ENCODE data around the gene PDIA4.

Gene PDIA4

DNA sequence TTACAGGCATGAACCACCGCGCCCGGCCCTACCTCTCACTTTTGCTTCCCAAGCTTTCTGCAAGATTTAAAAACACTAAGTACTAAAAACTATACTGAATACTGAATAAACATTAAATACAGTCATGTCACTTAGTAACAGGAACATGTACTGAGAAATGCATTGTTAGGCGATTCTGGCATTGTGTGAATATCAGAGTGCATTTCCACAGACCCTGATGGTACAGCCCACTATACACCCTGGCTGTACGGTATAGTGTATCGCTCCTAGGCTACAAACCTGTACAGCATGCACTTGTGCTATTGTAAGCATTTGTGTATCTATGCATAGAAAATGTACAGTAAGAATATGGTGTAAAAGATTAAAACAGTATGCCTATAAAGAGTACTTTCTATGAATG is 29.1 kb downstream of the PDIA4 start:
- Histone ChIP-seq H3K36me3 (ENCODE audit: low read length) (no peaks in the 10 kb centered on the region), H3K9me2 (replicated peaks; ENCODE audit: insufficient read depth, low read length) (no peaks in the 10 kb centered on the region), H3K4me3 (ENCODE audit: insufficient read depth, low read length, poor library complexity, severe bottlenecking) (no peak overlapping the region), H3K4me2 (ENCODE audit: low read depth, low read length, poor library complexity, severe bottlenecking) (no peak overlapping the region), H4K20me1 (ENCODE audit: low read depth, low read length) (no peaks in the 10 kb centered on the region), H3K27ac (ENCODE audit: low read depth, low read length) (no peak overlapping the region), H2AFZ (ENCODE audit: low read depth, low read length, severe bottlenecking) (no peak overlapping the region), H3K9me3 (ENCODE audit: insufficient read depth, low read length) (no peaks in the 10 kb centered on the region), H3K79me2 (ENCODE audit: insufficient read depth, low read length) (no peaks in the 10 kb centered on the region), H3F3A (ENCODE audit: insufficient read depth) (0 out of 2 replicates have a peak, but pooled peaks cover 7% of the 10 kb centered on the region), H3K9ac (ENCODE audit: low read length) (no peak overlapping the region), H3K27me3 (ENCODE audit: low read length) (no peaks in the 10 kb centered on the region)
- TF ChIP-seq CTCF (IDR thresholded peaks at IDR 0.05; ENCODE audit: insufficient read depth, low read length, poor library complexity, severe bottlenecking) (no peak), EZH2phosphoT487 (conservative IDR thresholded peaks at IDR 0.05; ENCODE audit: low read length) (no peak)

- Histone ChIP-seq H2AFZ (ENCODE audit: low read depth, low read length, severe bottlenecking) (no peak overlapping the region), H4K20me1 (ENCODE audit: low read depth, low read length) (no peaks in the 10 kb centered on the region), H3K4me2 (ENCODE audit: low read depth, low read length, poor library complexity, severe bottlenecking) (no peak overlapping the region), H3K36me3 (ENCODE audit: low read length) (no peaks in the 10 kb centered on the region), H3K27me3 (ENCODE audit: low read length) (no peaks in the 10 kb centered on the region), H3K9me2 (replicated peaks; ENCODE audit: insufficient read depth, low read length) (no peaks in the 10 kb centered on the region), H3K9me3 (ENCODE audit: insufficient read depth, low read length) (no peaks in the 10 kb centered on the region), H3K9ac (ENCODE audit: low read length) (no peak overlapping the region), H3K4me3 (ENCODE audit: insufficient read depth, low read length, poor library complexity, severe bottlenecking) (no peak overlapping the region), H3F3A (ENCODE audit: insufficient read depth) (0 out of 2 replicates have a peak, but pooled peaks cover 7% of the 10 kb centered on the region), H3K27ac (ENCODE audit: low read depth, low read length) (no peak overlapping the region), H3K79me2 (ENCODE audit: insufficient read depth, low read length) (no peaks in the 10 kb centered on the region)
- TF ChIP-seq EZH2phosphoT487 (conservative IDR thresholded peaks at IDR 0.05; ENCODE audit: low read length), result no peak
- no peak for TF ChIP-seq CTCF (IDR thresholded peaks at IDR 0.05; ENCODE audit: insufficient read depth, low read length, poor library complexity, severe bottlenecking)
These were observed 30.8 kb downstream of the PDIA4 start for GRCh38 chr7:148997497-148997896.

DNA sequence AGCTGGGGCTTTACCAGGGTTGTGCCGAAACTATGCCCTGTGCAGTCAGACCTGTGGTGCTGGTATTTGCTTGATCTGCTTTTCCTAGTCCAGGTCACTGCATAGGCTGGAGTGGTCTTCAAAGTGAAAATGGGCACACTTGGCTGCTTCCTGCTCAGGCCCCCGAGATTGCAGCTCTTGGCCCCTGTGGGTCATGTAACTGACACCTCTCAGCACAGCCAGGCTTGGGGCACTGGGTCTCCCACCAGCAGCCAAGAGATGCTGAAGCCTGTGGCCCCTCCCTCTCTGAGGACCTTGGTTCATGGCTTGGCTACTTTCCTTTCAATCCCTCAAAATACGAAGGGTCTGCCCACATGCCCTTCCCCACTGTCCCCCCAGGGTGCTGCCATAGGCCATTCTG is 33.7 kb downstream of the PDIA4 start:
- Histone ChIP-seq H3K27ac (ENCODE audit: low read depth, low read length) (no peak overlapping the region), H3K4me3 (ENCODE audit: insufficient read depth, low read length, poor library complexity, severe bottlenecking) (no peak overlapping the region), H3K4me2 (ENCODE audit: low read depth, low read length, poor library complexity, severe bottlenecking) (no peak overlapping the region), H3K27me3 (ENCODE audit: low read length) (no peaks in the 10 kb centered on the region), H4K20me1 (ENCODE audit: low read depth, low read length) (no peaks in the 10 kb centered on the region), H3K9me3 (ENCODE audit: insufficient read depth, low read length) (no peaks in the 10 kb centered on the region), H3K79me2 (ENCODE audit: insufficient read depth, low read length) (no peaks in the 10 kb centered on the region), H3K36me3 (ENCODE audit: low read length) (no peaks in the 10 kb centered on the region), H3K9ac (ENCODE audit: low read length) (no peak overlapping the region), H3F3A (ENCODE audit: insufficient read depth) (0 out of 2 replicates have a peak, but pooled peaks cover 3% of the 10 kb centered on the region), H2AFZ (ENCODE audit: low read depth, low read length, severe bottlenecking) (no peak overlapping the region), H3K9me2 (replicated peaks; ENCODE audit: insufficient read depth, low read length) (no peaks in the 10 kb centered on the region)
- TF ChIP-seq CTCF (IDR thresholded peaks at IDR 0.05; ENCODE audit: insufficient read depth, low read length, poor library complexity, severe bottlenecking) (no peak), EZH2phosphoT487 (conservative IDR thresholded peaks at IDR 0.05; ENCODE audit: low read length) (no peak)

Measured in SU-DHL-6 (cell line).